Keratinocyte (primary cell): ENCODE measurements around the gene MAB21L4. TPM values are rescaled to one million over a fixed set of nuclear protein-coding genes. Genes with fewer than 3 reads are reported as not detected.

ENCODE experiments used
- DNase-seq: peaks from one replicate; pipeline ENCODE4 v3.0.0-alpha.2; 2011; ENCODE audit warnings: low read depth, missing footprints, low spot score
- FAIRE-seq: peaks from 2 replicates; lab custom pipeline; 2011; peaks lifted over from hg19 to GRCh38; lab: Jason Lieb, UNC
- H2AFZ ChIP-seq: 2 replicates; pipeline ENCODE4 v1.6.0; 2012; ENCODE audit warnings: low read length, control low read depth, inconsistent platforms; ENCODE audit not compliant: control insufficient read depth
- H3K27ac ChIP-seq: 2 replicates; pipeline ENCODE4 v1.5.1; 2011; ENCODE audit warnings: low read length; ENCODE audit not compliant: control insufficient read depth, insufficient read depth
- H3K27me3 ChIP-seq: 3 replicates; pipeline ENCODE4 v1.6.0; 2011; ENCODE audit warnings: low read length; ENCODE audit not compliant: control insufficient read depth, insufficient read depth; ENCODE audit errors: extremely low read depth
- H3K36me3 ChIP-seq, 2 experiments: 2 replicates in 1 of 2; 3 replicates in 1 of 2; pipeline ENCODE4 v1.5.1; 2011; ENCODE audit warnings: low read length in 2 of 2, mild to moderate bottlenecking in 1 of 2; ENCODE audit not compliant: control insufficient read depth in 2 of 2, insufficient read depth in 2 of 2; ENCODE audit errors: extremely low read depth in 1 of 2
- H3K4me1 ChIP-seq: 3 replicates; pipeline ENCODE4 v1.5.1; 2011; ENCODE audit warnings: low read length; ENCODE audit not compliant: control insufficient read depth, insufficient read depth; ENCODE audit errors: extremely low read depth
- H3K4me2 ChIP-seq: 3 replicates; pipeline ENCODE4 v1.6.0; 2011; ENCODE audit warnings: low read depth, low read length; ENCODE audit not compliant: control insufficient read depth, insufficient read depth; ENCODE audit errors: extremely low read depth
- H3K4me3 ChIP-seq, 3 experiments: fragments of 200-600 bp in 1 of 3; sonication (generic) in 1 of 3; 2 replicates in 2 of 3; 3 replicates in 1 of 3; pipeline ENCODE4 v1.5.1; 2011 to 2016; ENCODE audit warnings: low read length in 3 of 3, mild to moderate bottlenecking in 3 of 3, control low read depth in 2 of 3, inconsistent platforms in 1 of 3, low read depth in 1 of 3, mixed read lengths in 1 of 3, mixed run types in 1 of 3, moderate library complexity in 1 of 3; ENCODE audit not compliant: control insufficient read depth in 2 of 3, insufficient read depth in 2 of 3; ENCODE audit errors: extremely low read depth in 1 of 3
- H3K79me2 ChIP-seq: 2 replicates; pipeline ENCODE4 v1.6.0; 2012; ENCODE audit warnings: low read length; ENCODE audit not compliant: control insufficient read depth, insufficient read depth
- H3K9ac ChIP-seq: 3 replicates; pipeline ENCODE4 v1.6.0; 2011; ENCODE audit warnings: low read length; ENCODE audit not compliant: control insufficient read depth, insufficient read depth; ENCODE audit errors: extremely low read depth
- H3K9me1 ChIP-seq: 3 replicates; pipeline ENCODE4 v1.6.0; 2011; ENCODE audit warnings: low read length; ENCODE audit not compliant: control insufficient read depth, insufficient read depth; ENCODE audit errors: extremely low read depth
- H3K9me3 ChIP-seq: 2 replicates; pipeline ENCODE4 v1.5.1; 2012; ENCODE audit warnings: low read depth, low read length; ENCODE audit not compliant: control insufficient read depth
- H4K20me1 ChIP-seq: 3 replicates; pipeline ENCODE4 v1.6.0; 2011; ENCODE audit warnings: low read length; ENCODE audit not compliant: control insufficient read depth, insufficient read depth; ENCODE audit errors: extremely low read depth
- EZH2 ChIP-seq: IDR thresholded peaks from one replicate; pipeline ENCODE4 v1.6.1; 2012; ENCODE audit warnings: inconsistent platforms, mild to moderate bottlenecking, low read length, moderate library complexity
- dilution Hi-C: fragments of 300-500 bp; cut with MboI; formaldehyde crosslinking; loops from one replicate; pipeline ENCODE4 v1.7.0; 2020; ENCODE audit warnings: low sequenced_read_pairs; ENCODE audit not compliant: extremely low pct_ligation_motif_present
- polyA plus RNA-seq, 5 experiments: library from polyadenylated mRNA; depleted of rRNA in 3 of 5; stranded (reverse) in 3 of 5; stranded (forward) in 1 of 5; unstranded in 1 of 5; fragments of >200 nt; gene quantifications; 1 replicate in 1 of 5; 2 replicates in 3 of 5; 3 replicates in 1 of 5; pipeline versions ENCODE4 v1.2.1 to v1.2.3, GENCODE V29; 2011 to 2012; ENCODE audit warnings: missing spikeins in 2 of 5, low read depth in 1 of 5, low replicate concordance in 1 of 5
- TF ChIP-seq, protein P1 (sequence below), 3 experiments: IDR thresholded peaks in 1 of 3; conservative IDR thresholded peaks in 1 of 3; optimal IDR thresholded peaks in 1 of 3; 2 replicates in 2 of 3; 3 replicates in 1 of 3; pipeline versions ENCODE3 to v1.5.1; 2011; ENCODE audit warnings: low read length in 3 of 3, mild to moderate bottlenecking in 3 of 3, moderate library complexity in 2 of 3, control low read depth in 1 of 3, inconsistent platforms in 1 of 3; ENCODE audit not compliant: insufficient read depth in 2 of 3; ENCODE audit errors: extremely low read depth in 1 of 3

The MAB21L4 gene
- polyA plus RNA-seq, 1 donor (not counting 4 experiments of a cell fraction or from before 2014, with no cell fraction given), result 0.37 TPM

DNA sequence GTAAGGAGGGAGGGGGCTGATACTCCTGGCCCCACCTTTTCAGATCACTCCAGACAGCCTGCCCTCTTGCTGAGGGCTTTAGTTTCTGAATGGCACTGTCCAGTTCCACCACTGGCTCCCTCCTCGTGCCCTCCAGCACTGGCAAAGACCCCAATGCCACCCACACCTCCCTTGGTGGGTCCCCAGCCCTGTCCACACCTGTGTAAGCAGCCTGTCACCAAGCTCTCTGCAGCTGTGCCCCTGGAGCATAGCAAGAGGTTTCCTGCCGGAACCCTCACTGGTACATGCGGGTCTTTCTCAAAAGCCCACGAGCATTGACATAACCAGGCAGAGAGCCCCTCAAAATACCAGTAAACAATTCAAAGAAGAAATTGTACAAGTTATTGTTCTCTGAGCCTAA is 58.3 kb downstream of the MAB21L4 start:
- H3K9me1 ChIP-seq, result no peaks in the 10 kb centered on the region
- H3K36me3 ChIP-seq, result no peaks in the 10 kb centered on the region
- no peaks in the 10 kb centered on the region for H3K9me3 ChIP-seq
- peaks cover 3% of the 10 kb centered on the region for H4K20me1 ChIP-seq
- no peak for DNase-seq
- H2AFZ ChIP-seq, result no peak overlapping the region
- no peaks in the 10 kb centered on the region for H3K4me1 ChIP-seq
- H3K27me3 ChIP-seq, result peaks cover 10% of the 10 kb centered on the region
- H3K9ac ChIP-seq, result no peak overlapping the region
- dilution Hi-C loops, result no loop called here
- FAIRE-seq, result no peak
- no peak overlapping the region for H3K4me2 ChIP-seq
- no peak overlapping the region for H3K27ac ChIP-seq
- TF ChIP-seq, protein P1, sequence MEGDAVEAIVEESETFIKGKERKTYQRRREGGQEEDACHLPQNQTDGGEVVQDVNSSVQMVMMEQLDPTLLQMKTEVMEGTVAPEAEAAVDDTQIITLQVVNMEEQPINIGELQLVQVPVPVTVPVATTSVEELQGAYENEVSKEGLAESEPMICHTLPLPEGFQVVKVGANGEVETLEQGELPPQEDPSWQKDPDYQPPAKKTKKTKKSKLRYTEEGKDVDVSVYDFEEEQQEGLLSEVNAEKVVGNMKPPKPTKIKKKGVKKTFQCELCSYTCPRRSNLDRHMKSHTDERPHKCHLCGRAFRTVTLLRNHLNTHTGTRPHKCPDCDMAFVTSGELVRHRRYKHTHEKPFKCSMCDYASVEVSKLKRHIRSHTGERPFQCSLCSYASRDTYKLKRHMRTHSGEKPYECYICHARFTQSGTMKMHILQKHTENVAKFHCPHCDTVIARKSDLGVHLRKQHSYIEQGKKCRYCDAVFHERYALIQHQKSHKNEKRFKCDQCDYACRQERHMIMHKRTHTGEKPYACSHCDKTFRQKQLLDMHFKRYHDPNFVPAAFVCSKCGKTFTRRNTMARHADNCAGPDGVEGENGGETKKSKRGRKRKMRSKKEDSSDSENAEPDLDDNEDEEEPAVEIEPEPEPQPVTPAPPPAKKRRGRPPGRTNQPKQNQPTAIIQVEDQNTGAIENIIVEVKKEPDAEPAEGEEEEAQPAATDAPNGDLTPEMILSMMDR (optimal IDR thresholded peaks at IDR 0.05 in 1 of 3, IDR thresholded peaks at IDR 0.05 in 1 of 3, conservative IDR thresholded peaks at IDR 0.05 in 1 of 3; ENCODE audit: extremely low read depth in 1 of 3, insufficient read depth in 2 of 3, low read length in 3 of 3), result no peak
- no peak for TF ChIP-seq EZH2
- H3K79me2 ChIP-seq, result no peaks in the 10 kb centered on the region
- H3K4me3 ChIP-seq, result no peak overlapping the region

DNA sequence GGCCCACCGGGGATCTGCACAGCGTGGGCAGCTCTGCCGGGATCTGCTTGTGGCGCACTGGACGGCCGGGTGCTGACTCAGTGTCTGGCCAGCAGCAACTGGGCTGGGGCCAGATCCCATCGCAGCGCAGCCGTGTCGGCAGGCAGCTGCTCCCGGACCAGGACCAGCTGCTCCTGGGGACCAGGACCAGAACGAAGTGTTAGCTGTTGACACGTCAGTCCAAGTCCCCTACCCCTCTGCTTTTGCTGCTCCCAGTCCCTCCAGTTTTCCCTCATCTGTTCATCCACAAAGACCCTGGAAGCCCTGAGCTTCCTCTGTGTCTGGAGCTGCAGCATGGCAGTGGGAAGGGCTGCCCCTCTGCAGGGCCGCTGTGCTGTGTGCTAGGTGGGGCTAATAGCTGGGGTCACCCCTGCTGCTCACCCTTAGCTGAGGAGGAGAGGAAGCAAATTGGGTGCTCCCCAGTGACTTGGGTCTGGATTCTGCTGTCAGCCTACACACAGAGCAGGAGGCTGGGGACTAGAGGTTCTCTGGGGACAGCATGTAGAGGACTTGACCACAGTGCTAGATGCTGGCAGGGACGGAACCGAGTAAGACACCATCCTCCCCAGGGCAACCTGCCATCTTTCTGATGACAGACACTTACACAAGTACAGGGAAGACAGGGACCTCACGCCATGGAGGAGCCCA is 59.0 kb downstream of the MAB21L4 start:
- Histone ChIP-seq H3K27ac (no peak overlapping the region), H3K27me3 (peaks cover 11% of the 10 kb centered on the region)

More for the DNA sequence above, 59.0 kb downstream of the MAB21L4 start:
- Histone ChIP-seq H3K9me3 (no peaks in the 10 kb centered on the region), H3K4me3 (no peak overlapping the region), H3K4me1 (peaks cover 1% of the 10 kb centered on the region), H3K9ac (no peak overlapping the region), H3K9me1 (no peaks in the 10 kb centered on the region), H3K36me3 (no peaks in the 10 kb centered on the region), H4K20me1 (peaks cover 3% of the 10 kb centered on the region), H3K4me2 (no peak overlapping the region), H3K79me2 (no peaks in the 10 kb centered on the region), H2AFZ (no peak overlapping the region)
- FAIRE-seq (no peak), DNase-seq (no peak)
- TF ChIP-seq, protein P1 (optimal IDR thresholded peaks at IDR 0.05 in 1 of 3, IDR thresholded peaks at IDR 0.05 in 1 of 3, conservative IDR thresholded peaks at IDR 0.05 in 1 of 3; ENCODE audit: extremely low read depth in 1 of 3, insufficient read depth in 2 of 3, low read length in 3 of 3), result no peak
- TF ChIP-seq EZH2, result no peak
- dilution Hi-C loops, result no loop called here

Other genes starting within 250 kb of the MAB21L4 start
- not detected in 3 replicates for gene AQP12B, start 213.3 kb downstream of the MAB21L4 start, polyA plus RNA-seq
- not detected in 3 replicates for gene AQP12A, start 204.3 kb downstream of the MAB21L4 start, polyA plus RNA-seq
- 0.01 TPM in 1 of 3 replicates, not detected in the others for gene KIF1A, start 75.9 kb downstream of the MAB21L4 start, polyA plus RNA-seq
- gene AGXT, start 27.3 kb downstream of the MAB21L4 start, polyA plus RNA-seq, result not detected in 3 replicates
- gene CROCC2, start 10.2 kb upstream of the MAB21L4 start, polyA plus RNA-seq, result not detected in 3 replicates
- under 0.01 to 0.12 TPM (median 0.04 TPM) in 3 replicates for gene SNED1, start 102.5 kb upstream of the MAB21L4 start, polyA plus RNA-seq
- 25.8 to 29.9 TPM (median 28.5 TPM) in 3 replicates for gene MTERF4, start 206.1 kb upstream of the MAB21L4 start, polyA plus RNA-seq